Breast epithelium (tissue), 4 donors: ENCODE results near the gene LONP2. TPM values are rescaled to one million over a fixed set of nuclear protein-coding genes. Genes with fewer than 3 reads are reported as not detected.

Experiments used
- DNase-seq, 2 donors: peaks; one replicate each; pipeline ENCODE4 v3.0.0-alpha.2; 2019; ENCODE audit warnings: low spot score in 2 of 2
- H3K27ac ChIP-seq, 2 donors: fragments of 200-600 bp; sonication (generic) in 1 of 2; one replicate each; pipeline ENCODE4 v1.5.1; 2016 to 2019; ENCODE audit warnings: mild to moderate bottlenecking in 1 of 2
- H3K27me3 ChIP-seq, 2 donors: fragments of 200-600 bp; sonication (generic) in 1 of 2; one replicate each; pipeline versions ENCODE4 v1.5.1 to v1.6.0; 2017 to 2019; ENCODE audit warnings: control low read depth in 1 of 2, mild to moderate bottlenecking in 1 of 2
- H3K36me3 ChIP-seq: fragments of 200-600 bp; one replicate; pipeline ENCODE4 v1.5.1; 2019
- H3K4me1 ChIP-seq, 2 donors: fragments of 200-600 bp; sonication (generic); one replicate each; pipeline ENCODE4 v1.5.1; 2016 to 2019; ENCODE audit warnings: control low read depth in 1 of 2
- H3K4me3 ChIP-seq, 3 donors: fragments of 200-600 bp; sonication (generic); 1 replicate in 2 of 3; 2 replicates in 1 of 3; pipeline ENCODE4 v1.5.1; 2016 to 2019; ENCODE audit warnings: mild to moderate bottlenecking in 3 of 3, moderate library complexity in 2 of 3
- H3K9me3 ChIP-seq, 2 donors: fragments of 200-600 bp; sonication (generic) in 1 of 2; one replicate each; pipeline ENCODE4 v1.5.1; 2016 to 2019; ENCODE audit warnings: control low read depth in 1 of 2
- CTCF ChIP-seq, 3 donors: fragments of 450-650 bp; IDR thresholded peaks; one replicate each; pipeline ENCODE4 v1.5.1; 2016 to 2017; ENCODE audit warnings: antibody characterized with exemption in 3 of 3, mild to moderate bottlenecking in 3 of 3, moderate library complexity in 3 of 3
- POLR2A ChIP-seq: fragments of 450-650 bp; IDR thresholded peaks from one replicate; pipeline ENCODE4 v1.6.1; 2016; ENCODE audit warnings: antibody characterized with exemption, mild to moderate bottlenecking, moderate library complexity
- POLR2AphosphoS5 ChIP-seq, 3 donors: sonication (generic); formaldehyde crosslinking; IDR thresholded peaks; one replicate each; pipeline ENCODE4 v1.6.1; 2017; ENCODE audit warnings: antibody characterized with exemption in 3 of 3
- intact Hi-C: fragments of 100-400 bp; cut with DNase I; formaldehyde crosslinking; loops from one replicate; pipeline ENCODE4 v1.15.1; 2023; ENCODE audit warnings: low total_unique reads
- total RNA-seq, 3 donors: library from RNA; depleted of rRNA; stranded (reverse); fragments of >200 nt; gene quantifications; one replicate each; pipeline ENCODE4 v1.1.0, GENCODE V29; 2016

The LONP2 gene
- total RNA-seq = 100 to 1,000 TPM in 1 of 3 donors, 10 to 100 TPM in 2; 66.6 to 106 (median 98.9) TPM

- peak; percentile 85 to 89 for DNase-seq
- peak within 1 kb of the TSS; percentile 87 to 96 (median 90) for H3K4me3 ChIP-seq
- TF ChIP-seq POLR2AphosphoS5 (IDR thresholded peaks at IDR 0.05) (peak; percentile 60 to 93 (median 83)), POLR2A (no peak)
- H3K9me3 ChIP-seq = no peaks in the 10 kb centered on the region
- no peaks in the 10 kb centered on the region for H3K36me3 ChIP-seq
- no peaks in the 10 kb centered on the region for H3K27me3 ChIP-seq
- intact Hi-C loops = loop anchor here (10.0 kb wide), 1 partner anchor 529 kb away; no protein-coding TSS in a partner anchor
- H3K27ac ChIP-seq = peak within 1 kb of the TSS; percentile 95
- peaks cover 0 to 20% of the 10 kb centered on the region in 2 donors for H3K4me1 ChIP-seq
Measured at GRCh38 chr16:48244080-48244862, at the start of gene LONP2. TSS of gene LONP2 (plus strand) at chr16:48244300. CDS start at chr16:48244389, 89 bp downstream.

GRCh38 chr16:48194828-48195556 lies 49.1 kb upstream of the LONP2 start:
- no peak for DNase-seq
- no peak for TF ChIP-seq CTCF (IDR thresholded peaks at IDR 0.05)
- TF ChIP-seq POLR2A = no peak
- TF ChIP-seq POLR2AphosphoS5 (IDR thresholded peaks at IDR 0.05) = no peak
- Histone ChIP-seq H3K9me3 (no peaks in the 10 kb centered on the region), H3K27me3 (no peaks in the 10 kb centered on the region), H3K4me3 (no peak overlapping the region), H3K27ac (no peak overlapping the region), H3K36me3 (no peaks in the 10 kb centered on the region), H3K4me1 (no peaks in the 10 kb centered on the region)
- intact Hi-C loops = no loop called here

GRCh38 chr16:48197294-48197693 lies 46.8 kb upstream of the LONP2 start:
- H3K9me3 ChIP-seq = no peaks in the 10 kb centered on the region
- intact Hi-C loops = no loop called here
- no peaks in the 10 kb centered on the region for H3K4me1 ChIP-seq
- no peak overlapping the region for H3K27ac ChIP-seq
- DNase-seq = no peak
- H3K36me3 ChIP-seq = no peaks in the 10 kb centered on the region
- H3K4me3 ChIP-seq = no peak overlapping the region
- no peaks in the 10 kb centered on the region for H3K27me3 ChIP-seq
- TF ChIP-seq POLR2AphosphoS5 (IDR thresholded peaks at IDR 0.05) (no peak), CTCF (IDR thresholded peaks at IDR 0.05) (no peak), POLR2A (no peak)

GRCh38 chr16:48201515-48202201 lies 42.4 kb upstream of the LONP2 start:
- TF ChIP-seq POLR2A (no peak), CTCF (IDR thresholded peaks at IDR 0.05) (no peak), POLR2AphosphoS5 (IDR thresholded peaks at IDR 0.05) (no peak)
- Histone ChIP-seq H3K4me1 (no peaks in the 10 kb centered on the region), H3K27ac (no peak overlapping the region), H3K27me3 (no peaks in the 10 kb centered on the region), H3K4me3 (no peak overlapping the region), H3K9me3 (no peaks in the 10 kb centered on the region), H3K36me3 (no peaks in the 10 kb centered on the region)
- DNase-seq = no peak
- intact Hi-C loops = no loop called here

- DNase-seq = no peak
- H3K27ac ChIP-seq = no peak overlapping the region
- no peak for TF ChIP-seq POLR2A
- TF ChIP-seq POLR2AphosphoS5 (IDR thresholded peaks at IDR 0.05) = no peak
- TF ChIP-seq CTCF (IDR thresholded peaks at IDR 0.05) = no peak
- no peaks in the 10 kb centered on the region for H3K9me3 ChIP-seq
- intact Hi-C loops = no loop called here
- no peaks in the 10 kb centered on the region for H3K4me1 ChIP-seq
- no peaks in the 10 kb centered on the region for H3K27me3 ChIP-seq
- H3K4me3 ChIP-seq = no peak overlapping the region
- H3K36me3 ChIP-seq = no peaks in the 10 kb centered on the region
Measured at GRCh38 chr16:48203974-48204824, 39.9 kb upstream of the LONP2 start.
